ENCODE measurements around the gene SHISA7. TPM values are rescaled to one million over a fixed set of nuclear protein-coding genes. Genes with fewer than 3 reads are reported as not detected.

The SHISA7 gene
- total RNA-seq, 1 experiment from 2014 or later, result not detected

Other genes with a start within 250 kb of the SHISA7 start
- gene PTPRH, start 233.8 kb downstream of the SHISA7 start, total RNA-seq (2014; rRNA removed; shearing (Covaris generic)), result 0.94 and 1.4 TPM in 2 replicates
- 2.3 and 2.5 TPM in 2 replicates for gene TMEM86B, start 214.5 kb downstream of the SHISA7 start, total RNA-seq (2014; rRNA removed; shearing (Covaris generic))
- 39.5 and 44.9 TPM in 2 replicates for gene PPP6R1, start 184.3 kb downstream of the SHISA7 start, total RNA-seq (2014; rRNA removed; shearing (Covaris generic))
- gene HSPBP1, start 163.2 kb downstream of the SHISA7 start, total RNA-seq (2014; rRNA removed; shearing (Covaris generic)), result 39.3 and 40.8 TPM in 2 replicates
- gene BRSK1, start 159.3 kb downstream of the SHISA7 start, total RNA-seq (2014; rRNA removed; shearing (Covaris generic)), result 13.2 and 15.8 TPM in 2 replicates
- gene TMEM150B, start 118.0 kb downstream of the SHISA7 start, total RNA-seq (2014; rRNA removed; shearing (Covaris generic)), result not detected in 2 replicates
- 21.2 and 21.6 TPM in 2 replicates for gene KMT5C, start 103.4 kb downstream of the SHISA7 start, total RNA-seq (2014; rRNA removed; shearing (Covaris generic))
- 0.45 TPM in 1 of 2 replicates, not detected in the other for gene COX6B2, start 88.6 kb downstream of the SHISA7 start, total RNA-seq (2014; rRNA removed; shearing (Covaris generic))
- not detected in 2 replicates for gene GARIN5B, start 80.0 kb downstream of the SHISA7 start, total RNA-seq (2014; rRNA removed; shearing (Covaris generic))
- 16.7 and 17.8 TPM in 2 replicates for gene IL11, start 72.8 kb downstream of the SHISA7 start, total RNA-seq (2014; rRNA removed; shearing (Covaris generic))
- not detected in 2 replicates for gene TMEM190, start 66.5 kb downstream of the SHISA7 start, total RNA-seq (2014; rRNA removed; shearing (Covaris generic))
- gene TMEM238, start 59.0 kb downstream of the SHISA7 start, total RNA-seq (2014; rRNA removed; shearing (Covaris generic)), result 0.14 and 0.25 TPM in 2 replicates
- 612 and 617 TPM in 2 replicates for gene RPL28, start 57.4 kb downstream of the SHISA7 start, total RNA-seq (2014; rRNA removed; shearing (Covaris generic))
- gene UBE2S, start 35.5 kb downstream of the SHISA7 start, total RNA-seq (2014; rRNA removed; shearing (Covaris generic)), result 509 and 566 TPM in 2 replicates
- gene ISOC2, start 18.3 kb upstream of the SHISA7 start, total RNA-seq (2014; rRNA removed; shearing (Covaris generic)), result 63.2 and 70.8 TPM in 2 replicates
- not detected in 2 replicates for gene C19orf85, start 21.5 kb upstream of the SHISA7 start, total RNA-seq (2014; rRNA removed; shearing (Covaris generic))
- 2.9 and 3.6 TPM in 2 replicates for gene ZNF628, start 33.3 kb upstream of the SHISA7 start, total RNA-seq (2014; rRNA removed; shearing (Covaris generic))
- 22.1 and 25.9 TPM in 2 replicates for gene NAT14, start 41.9 kb upstream of the SHISA7 start, total RNA-seq (2014; rRNA removed; shearing (Covaris generic))
- 3.1 and 3.8 TPM in 2 replicates for gene SSC5D, start 45.1 kb upstream of the SHISA7 start, total RNA-seq (2014; rRNA removed; shearing (Covaris generic))
- 6.8 and 6.9 TPM in 2 replicates for gene SBK2, start 93.8 kb upstream of the SHISA7 start, total RNA-seq (2014; rRNA removed; shearing (Covaris generic))
- 0.30 and 0.87 TPM in 2 replicates for gene SBK3, start 102.2 kb upstream of the SHISA7 start, total RNA-seq (2014; rRNA removed; shearing (Covaris generic))
- 5.4 and 7.5 TPM in 2 replicates for gene ZNF579, start 137.5 kb upstream of the SHISA7 start, total RNA-seq (2014; rRNA removed; shearing (Covaris generic))
- 7.9 and 10.3 TPM in 2 replicates for gene FIZ1, start 156.2 kb upstream of the SHISA7 start, total RNA-seq (2014; rRNA removed; shearing (Covaris generic))
- 2.7 and 3.2 TPM in 2 replicates for gene ZNF524, start 157.0 kb upstream of the SHISA7 start, total RNA-seq (2014; rRNA removed; shearing (Covaris generic))
- gene ZNF865, start 162.3 kb upstream of the SHISA7 start, total RNA-seq (2014; rRNA removed; shearing (Covaris generic)), result 1.7 and 2.0 TPM in 2 replicates
- 2.7 and 3.1 TPM in 2 replicates for gene ZNF784, start 181.3 kb upstream of the SHISA7 start, total RNA-seq (2014; rRNA removed; shearing (Covaris generic))
- gene ZNF580, start 197.7 kb upstream of the SHISA7 start, total RNA-seq (2014; rRNA removed; shearing (Covaris generic)), result 7.9 and 8.0 TPM in 2 replicates
- gene ZNF581, start 200.3 kb upstream of the SHISA7 start, total RNA-seq (2014; rRNA removed; shearing (Covaris generic)), result 17.9 and 18.7 TPM in 2 replicates
- gene CCDC106, start 204.9 kb upstream of the SHISA7 start, total RNA-seq (2014; rRNA removed; shearing (Covaris generic)), result 9.7 and 10.8 TPM in 2 replicates
- 131 and 136 TPM in 2 replicates for gene U2AF2, start 211.7 kb upstream of the SHISA7 start, total RNA-seq (2014; rRNA removed; shearing (Covaris generic))
- 45.6 and 59.8 TPM in 2 replicates for gene EPN1, start 231.9 kb upstream of the SHISA7 start, total RNA-seq (2014; rRNA removed; shearing (Covaris generic))